HL-60/S4 (cell line): ENCODE results near the gene BICRA.
"Not testable (repeated sequence)": the region's sequence is repeated elsewhere in the genome, so short reads cannot be mapped to it uniquely, and the experiment has no call there.

Experiments used
- in situ Hi-C: fragments of 300-500 bp; cut with MboI; formaldehyde crosslinking; loops from 2 replicates; pipeline ENCODE4 v1.14.3; 2022; ENCODE audit warnings: low sequenced_read_pairs

The BICRA gene

DNA sequence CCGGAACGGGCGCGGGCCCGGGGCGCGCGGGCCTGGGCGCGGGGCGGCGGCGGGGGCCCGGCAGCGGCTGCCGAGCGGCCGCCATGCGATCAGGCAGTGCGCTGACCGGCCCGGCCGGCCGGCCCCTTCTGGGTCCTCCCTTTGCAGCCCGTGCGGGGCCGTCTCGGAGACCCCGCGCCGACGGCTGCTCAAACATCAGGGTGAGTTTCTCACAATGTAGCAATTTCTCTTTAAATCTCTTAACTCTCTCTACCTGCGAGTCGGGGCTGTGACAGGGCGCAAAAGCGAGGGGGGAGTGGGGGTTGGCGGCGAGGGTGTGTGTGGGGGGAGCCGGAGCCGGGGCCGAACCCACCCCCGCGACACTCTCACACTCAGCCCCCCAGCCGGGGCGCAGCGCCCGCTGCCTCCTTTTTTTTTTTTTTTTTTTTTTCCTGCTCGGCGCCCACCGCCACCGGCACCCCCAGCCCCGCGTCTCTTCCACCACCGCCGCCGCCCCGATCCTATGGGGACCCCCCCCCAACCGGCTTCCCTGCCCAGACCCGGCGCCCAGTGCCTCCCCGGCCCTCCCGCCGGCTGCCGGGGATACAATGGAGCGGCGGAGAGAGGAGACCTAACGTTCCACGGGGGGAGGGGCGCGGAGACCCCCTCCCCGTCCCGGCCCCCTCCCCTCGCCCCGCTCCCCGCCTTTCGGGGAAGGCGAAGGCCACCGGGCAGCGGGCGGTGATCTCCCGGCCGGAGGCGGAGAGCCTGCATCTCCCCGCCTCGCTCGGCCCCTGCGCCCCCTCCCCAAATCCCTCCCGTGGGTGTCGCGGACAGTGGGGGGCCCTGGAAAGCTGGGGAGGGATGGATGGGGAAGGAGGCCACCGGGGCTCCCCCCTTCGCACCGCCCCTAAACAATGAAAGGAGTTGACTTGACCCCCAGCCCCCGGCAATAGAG, at the start of gene BICRA:
Gene BICRA (plus strand): TSS at position 166 of the 937 bp plus-strand sequence. CDS start 64,441 bp downstream, outside the sequence.
- in situ Hi-C loops = no loop called here

DNA sequence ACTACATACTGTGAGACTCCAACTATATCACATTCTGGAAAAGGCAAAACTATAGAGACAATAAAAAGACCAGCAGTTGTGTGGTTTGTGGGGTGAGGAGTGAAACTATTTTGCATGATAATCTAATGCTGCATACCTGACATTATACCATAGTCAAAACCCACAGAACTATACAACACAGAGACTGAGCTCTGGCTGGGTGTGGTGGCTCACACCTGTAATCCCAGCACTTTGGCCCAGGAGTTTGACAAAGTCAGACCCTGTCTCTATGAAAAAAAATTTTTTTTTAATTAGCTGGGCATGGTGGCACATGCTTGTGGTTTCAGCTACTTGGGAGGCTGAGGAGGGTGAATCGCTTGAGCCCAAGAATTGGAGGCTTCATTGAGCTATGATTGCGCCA, 47.9 kb upstream of the BICRA start:
- in situ Hi-C loops = no loop called here

DNA sequence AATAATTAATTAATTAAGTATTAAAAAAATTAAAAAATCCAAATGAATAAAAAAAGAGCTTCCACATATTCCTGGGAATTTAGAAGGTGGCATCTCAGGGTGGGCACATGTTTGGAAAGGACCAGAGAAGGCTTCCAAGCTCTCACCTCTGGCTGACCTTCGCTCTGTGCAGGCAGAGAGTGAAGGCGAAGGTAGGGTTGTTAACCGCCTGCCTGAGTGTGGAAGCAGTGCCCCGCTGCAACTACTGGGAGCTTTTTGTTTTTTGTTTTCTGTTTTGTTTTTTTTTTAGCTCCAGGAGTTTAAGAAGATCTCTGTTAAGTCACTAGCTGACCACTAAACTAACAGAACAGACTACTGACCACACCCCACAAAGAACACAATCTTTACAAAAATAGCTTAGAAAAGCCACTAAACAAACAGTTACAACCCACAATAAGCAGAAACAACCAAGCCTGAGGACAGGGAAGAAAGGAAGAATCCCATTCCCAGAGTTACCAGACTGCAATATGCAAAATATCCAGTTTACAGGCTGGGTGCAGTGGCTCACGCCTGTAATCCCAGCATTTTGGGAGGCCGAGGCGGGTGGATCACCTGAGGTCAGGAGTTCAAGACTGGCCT, 47.4 kb upstream of the BICRA start:
- in situ Hi-C loops = no loop called here

DNA sequence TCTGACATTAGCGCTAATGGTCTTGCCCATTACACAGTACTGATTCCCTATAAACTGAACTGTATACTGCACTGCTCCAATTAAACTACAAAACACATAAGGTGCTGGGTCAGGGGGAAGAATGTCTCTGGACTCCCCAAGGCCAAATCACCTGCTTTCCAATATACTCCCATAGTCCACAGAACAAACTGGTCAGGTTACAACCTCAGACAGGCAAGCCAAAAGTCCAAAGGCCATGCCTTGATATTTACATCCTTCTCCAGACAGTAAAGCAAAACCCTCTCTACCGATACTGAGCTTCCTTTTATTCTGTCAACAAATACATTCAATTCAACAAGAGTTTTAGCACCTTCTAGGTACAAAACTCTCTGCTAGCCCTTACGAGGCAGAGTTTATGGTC, 44.9 kb upstream of the BICRA start:
- in situ Hi-C loops = no loop called here

DNA sequence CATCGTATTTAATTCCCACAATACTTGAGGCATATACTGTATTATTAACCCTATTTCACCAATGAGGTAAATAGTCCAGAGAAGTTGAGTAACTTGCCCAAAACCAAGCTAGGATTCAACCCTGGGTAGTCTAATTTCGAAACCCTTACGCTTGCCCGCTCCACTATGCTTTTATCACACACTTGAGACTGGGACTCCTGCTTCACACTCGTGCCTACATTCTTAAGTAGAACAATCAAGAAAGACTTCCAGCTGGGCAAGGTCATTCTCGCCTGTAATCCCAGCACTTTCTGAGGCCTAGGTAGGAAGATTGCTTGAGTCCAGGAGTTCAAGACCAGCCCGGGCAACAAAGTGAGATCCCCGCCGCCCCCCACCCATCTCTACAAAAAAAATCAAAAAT, 39.6 kb upstream of the BICRA start:
- in situ Hi-C loops = no loop called here

DNA sequence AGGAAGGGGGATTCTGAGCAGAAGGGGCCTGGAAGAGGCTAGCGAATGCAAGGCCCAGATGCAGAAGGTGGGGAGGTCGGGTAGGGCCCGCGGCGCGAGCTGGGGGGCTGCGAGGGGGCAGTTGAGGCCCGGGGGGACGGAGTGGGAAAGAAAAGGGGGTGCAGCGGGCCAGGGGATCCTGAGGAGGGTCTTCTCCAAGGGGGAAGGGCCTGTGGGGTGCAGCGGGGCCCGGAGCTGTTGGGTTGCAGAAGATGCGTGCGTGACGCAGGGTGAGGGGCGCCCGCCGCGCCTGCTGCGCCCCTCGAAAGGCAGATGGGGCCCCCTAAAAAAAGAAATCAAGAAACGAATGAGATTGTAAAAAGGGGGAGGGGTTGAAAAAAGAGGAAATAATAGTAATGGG, 36.3 kb upstream of the BICRA start:
- in situ Hi-C loops = no loop called here

DNA sequence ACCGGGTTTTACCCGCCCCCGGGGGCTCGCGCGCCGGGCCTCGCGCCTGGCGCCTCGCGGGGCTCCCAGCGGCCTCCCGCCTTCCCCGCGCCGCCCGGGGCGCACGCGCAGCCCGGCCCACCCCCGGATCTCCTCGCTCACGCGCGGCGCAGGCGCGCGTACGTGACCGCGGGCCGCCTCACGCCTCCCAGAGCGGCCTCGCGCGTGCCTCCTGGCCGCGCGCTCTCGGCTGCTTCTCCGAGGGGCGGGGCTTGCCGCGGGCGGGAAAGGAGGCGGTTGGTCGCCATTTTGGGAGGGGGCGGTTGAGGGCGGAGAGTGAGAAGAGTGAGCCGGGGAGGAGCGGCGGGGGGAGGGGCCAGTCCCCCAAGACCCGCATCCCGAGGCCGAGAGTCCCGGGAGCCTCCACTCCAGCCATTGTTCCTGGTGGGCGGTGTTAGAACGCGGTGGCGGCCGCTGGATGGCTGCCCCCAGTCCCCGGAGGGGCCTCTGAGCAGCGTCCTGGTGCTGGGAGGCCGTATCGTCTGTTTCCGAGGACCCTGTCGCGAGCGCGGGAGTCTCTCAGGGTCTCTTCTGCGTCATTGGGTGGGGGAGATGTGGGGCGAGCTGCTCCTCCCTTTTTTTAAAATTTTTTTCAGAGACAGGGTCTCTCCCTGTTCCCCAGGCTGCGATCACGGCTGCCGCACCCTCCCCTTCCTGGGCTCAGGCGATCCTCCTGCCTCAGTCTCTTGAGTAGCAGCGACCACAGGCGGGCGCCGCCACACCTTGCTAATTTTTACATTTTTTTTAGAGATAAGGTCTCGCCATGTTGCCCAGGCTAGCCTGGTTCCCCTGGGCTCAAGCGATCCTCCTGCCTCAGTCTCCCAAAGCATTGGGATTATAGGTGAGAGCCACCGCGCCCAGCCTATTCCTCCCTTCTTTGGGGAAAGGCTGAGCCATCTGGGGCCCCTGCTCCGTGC, 35.6 kb upstream of the BICRA start, which contains the start of gene ZNF541:
Gene ZNF541 (minus strand): TSS at position 78 of the 956 bp plus-strand sequence. CDS start 17,292 bp downstream, outside the sequence.
- in situ Hi-C loops = no loop called here

DNA sequence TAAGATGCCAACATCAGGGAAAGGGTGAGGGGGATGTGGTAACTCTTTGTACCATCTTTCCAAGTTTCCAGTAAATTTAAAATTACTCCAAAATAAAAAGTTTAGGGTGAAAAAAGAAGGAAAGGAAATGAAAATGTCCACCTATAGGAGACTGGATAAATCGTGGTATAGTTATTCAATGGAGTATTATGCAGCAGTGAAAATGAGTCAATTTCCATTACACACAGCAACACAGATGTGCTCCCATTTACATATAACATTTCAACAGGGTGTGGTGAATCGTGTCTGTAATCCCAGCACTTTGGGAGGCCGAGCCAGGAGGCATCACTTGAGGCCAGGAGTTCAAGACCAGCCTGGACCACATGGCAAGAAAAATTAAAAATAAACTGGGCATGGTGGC, 28.5 kb upstream of the BICRA start:
- in situ Hi-C loops = no loop called here

DNA sequence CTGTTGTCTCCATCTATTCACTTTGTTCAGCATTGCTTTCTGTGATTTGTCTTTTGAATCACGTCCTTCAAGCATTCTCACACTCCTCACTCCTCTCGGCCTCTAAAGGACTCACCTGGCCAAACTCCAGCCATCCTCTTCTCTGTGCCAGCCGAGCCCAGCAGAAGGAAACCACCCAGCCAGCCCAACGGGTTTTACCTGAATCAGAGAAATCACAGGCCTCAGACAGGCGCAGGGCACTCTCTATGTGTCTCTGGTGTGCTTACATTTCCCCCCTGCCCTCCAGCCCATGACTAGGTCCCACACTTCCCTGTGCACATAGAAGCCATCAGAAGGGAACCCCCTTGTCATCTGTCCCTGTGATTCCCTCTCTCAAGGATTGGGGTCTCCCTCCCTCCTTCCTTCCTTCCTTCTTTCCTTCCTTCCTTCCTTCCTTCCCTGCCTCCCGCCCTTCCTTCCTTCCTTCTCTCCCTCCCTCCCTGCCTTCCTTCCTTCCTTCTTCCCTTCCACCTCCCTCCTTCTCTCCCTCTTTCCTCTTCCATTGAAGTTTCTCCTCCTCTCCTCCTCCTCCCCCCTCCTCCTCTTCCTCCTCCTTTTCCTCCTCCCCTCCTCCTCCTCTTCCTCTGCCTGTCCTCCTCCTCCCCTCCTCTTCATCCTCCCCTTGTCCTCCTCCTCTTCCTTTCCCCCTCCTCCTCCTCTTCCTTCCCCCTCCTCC, 27.2 kb upstream of the BICRA start:
- in situ Hi-C loops = no loop called here

DNA sequence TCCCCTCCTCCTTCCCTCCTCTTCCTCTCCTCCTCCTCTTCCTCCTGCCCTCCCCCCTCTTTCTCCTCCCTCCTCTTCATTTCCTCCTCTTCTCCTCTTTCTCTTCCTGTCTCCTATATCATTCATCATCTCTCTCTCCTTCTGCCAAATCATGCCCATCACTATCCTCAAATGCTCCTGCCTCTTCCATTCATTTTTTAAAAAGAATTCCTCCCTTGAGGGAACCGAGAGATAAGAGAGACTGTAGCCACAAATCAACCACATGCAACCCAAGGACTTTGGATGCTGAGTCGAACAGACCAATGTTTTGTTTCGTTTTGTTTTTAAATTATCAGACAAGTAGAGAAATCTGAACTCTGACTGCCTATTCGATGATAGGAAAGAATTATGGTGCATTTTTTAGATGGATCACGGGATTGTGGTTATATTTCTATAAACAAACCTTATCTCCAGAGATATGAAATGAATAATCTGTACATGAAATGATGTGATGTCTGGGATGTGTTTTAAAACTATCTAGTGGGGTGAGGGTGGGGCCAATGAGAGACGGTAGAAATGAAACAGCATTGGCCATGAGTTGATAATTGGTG, 26.5 kb upstream of the BICRA start:
- in situ Hi-C loops = no loop called here

DNA sequence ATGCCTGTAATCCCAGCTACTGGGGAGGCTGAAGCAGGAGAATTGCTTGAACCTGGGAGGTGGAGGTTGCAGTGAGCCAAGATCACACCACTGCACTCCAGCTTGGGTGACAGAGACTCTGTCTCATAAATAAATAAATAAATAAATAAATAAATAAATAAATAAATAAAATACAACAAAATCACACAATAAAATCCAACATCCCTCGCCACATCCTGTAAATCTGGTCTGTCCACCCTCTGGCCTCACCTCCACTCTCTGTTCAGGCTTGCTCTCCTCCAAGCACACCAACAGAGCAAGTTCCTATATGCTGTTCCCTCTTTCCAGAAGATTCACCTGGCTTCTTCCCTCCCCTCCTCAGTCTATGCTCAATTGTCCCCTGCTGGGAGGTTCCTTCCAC, 25.8 kb upstream of the BICRA start:
- in situ Hi-C loops = not testable (repeated sequence)

DNA sequence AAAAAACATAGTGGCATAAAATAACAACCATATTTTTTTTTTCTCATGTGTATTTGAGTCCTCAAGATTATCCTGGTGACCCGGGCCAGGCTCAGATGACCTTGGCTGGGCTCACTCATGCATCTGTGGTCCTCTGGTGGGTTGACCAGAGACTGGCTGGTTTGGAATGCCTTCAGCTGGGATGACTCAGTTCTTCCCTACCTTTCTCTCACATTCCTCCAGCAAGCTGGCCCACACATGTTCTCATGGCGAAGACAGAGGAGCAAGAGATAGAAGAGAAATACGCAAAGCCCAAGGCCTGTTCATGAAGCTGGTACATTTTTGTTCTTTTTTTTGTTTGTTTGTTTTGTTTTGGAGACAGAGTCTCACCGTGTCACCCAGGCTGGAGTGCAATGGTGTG, 21.6 kb upstream of the BICRA start:
- in situ Hi-C loops = no loop called here

DNA sequence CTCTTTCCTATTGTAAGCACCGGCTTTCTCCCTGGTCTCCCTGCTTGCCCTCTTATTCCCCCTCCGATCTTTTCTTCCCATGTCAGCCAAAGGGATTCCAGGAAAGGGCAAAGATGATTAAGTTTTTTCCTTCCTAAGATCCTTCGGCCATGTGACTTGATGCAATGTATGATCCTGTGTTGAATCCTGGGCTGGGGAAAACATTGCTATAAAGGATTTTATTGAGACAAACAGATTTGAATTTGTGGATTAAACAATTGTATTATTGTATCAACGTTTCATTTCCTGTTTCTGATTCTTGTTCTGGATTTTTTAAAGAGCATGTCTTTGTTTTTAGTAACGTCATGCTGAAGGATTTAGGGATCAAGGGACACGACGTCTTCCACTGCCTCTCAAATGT, 19.1 kb upstream of the BICRA start:
- in situ Hi-C loops = no loop called here

DNA sequence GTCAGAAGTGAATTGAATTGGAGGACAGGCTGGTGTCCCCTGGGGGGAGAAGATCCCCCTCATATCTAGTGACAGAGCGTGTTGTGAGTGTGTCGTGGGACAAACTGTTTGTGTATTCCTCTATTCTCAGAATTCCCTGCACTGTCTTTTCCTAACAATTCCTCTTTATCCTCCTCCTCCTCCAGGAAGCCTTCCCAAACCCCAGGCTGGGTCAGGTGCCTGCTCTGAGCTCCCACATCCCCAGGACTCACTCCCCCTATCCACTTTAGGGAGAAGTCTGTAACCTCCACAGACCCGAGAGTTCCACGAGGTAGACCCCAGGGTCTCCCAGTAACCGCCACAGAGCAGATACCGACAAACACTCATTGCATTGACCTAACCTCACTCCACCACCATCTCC, 15.1 kb upstream of the BICRA start:
- in situ Hi-C loops = no loop called here

DNA sequence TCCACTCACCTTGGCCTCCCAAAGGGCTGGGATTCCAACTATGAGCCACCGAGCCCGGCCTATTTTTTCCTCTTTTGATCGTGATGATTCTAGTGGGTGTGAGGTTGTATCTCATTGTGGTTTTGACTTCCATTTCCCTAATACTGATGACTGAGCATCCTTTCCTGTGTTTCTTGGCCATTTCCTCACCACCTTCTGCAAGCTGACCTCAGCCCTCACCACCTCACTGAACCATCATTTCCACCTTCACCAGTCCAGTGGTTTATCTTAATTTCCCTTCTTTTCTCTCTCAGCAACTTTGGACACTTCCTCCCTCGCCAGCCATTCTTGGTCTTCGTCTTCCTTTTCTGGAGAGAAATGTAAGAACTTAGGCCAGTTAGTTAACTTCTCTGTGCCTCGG, 13.0 kb upstream of the BICRA start:
- in situ Hi-C loops = no loop called here

DNA sequence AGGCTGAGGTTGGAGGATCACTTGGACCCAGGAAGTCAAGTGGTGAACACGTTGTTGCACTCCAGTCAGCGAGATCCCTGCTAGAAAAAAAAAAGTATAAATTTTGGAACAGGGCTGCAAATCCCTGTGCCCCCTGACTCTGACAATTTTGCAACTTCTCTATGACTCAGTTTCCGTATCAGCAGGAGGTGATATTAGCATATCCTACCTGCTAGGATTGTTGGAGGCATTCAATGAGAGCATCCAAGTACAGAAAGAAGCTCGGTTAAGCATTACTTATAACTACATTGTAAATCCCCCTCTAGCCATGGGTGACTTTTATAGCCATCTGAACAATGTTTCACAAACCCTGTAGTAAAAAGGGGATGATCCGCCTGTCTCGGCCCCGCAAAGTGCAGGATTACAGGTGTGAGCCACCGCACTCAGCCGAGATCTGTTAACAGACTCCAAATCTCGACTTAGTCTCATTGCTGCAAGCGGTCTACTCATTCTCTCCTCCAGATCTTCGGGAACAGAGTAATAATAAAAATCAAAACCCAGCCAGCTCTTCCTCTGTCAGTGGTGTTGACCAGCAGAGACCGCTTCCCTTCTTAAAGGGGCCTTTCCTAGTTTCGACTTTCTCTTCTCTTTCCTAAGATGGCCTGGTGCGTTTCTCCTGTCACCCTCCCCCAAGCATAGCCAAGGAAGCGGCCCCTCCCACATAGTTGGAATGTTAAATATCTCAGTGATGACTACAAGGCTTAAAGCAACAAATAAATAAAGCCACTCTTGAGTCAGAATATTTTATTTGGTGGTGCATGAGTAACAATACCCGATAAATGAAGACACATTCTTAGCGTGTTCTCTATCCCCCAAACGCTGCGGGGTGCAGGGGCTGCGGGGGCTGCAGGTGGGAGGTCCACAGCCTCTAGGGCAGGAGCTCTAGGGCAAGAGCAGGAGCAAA, 10.3 kb upstream of the BICRA start:
- in situ Hi-C loops = no loop called here

DNA sequence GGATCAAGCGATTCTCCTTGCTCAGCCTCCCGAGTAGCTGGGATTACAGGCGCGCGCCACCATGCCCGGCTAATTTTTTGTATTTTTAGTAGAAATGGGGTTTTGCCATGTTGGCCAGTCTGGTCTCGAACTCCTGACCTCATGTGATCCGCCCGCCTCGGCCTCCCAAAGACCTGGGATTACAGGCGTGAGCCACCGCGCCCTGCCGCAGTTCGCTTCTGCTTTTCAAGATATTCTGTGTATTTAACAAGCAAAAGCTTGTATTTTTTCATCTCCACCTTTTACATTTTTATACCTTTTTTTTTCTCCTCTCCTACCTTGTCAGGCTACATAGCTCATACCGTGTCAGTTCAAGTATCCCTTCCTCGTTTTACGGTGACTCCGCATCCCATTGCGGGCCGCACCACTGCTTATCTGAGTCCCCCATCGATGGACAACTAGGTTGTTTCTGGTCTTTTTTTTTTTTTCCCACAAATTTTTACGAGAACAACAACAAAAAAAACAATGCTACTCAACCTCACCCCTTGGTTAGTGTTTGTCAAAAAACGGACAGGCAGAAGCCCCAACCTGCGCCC, 9.2 kb upstream of the BICRA start:
- in situ Hi-C loops = not testable (repeated sequence)
